IMR-90 (cell line): ENCODE results near the gene NAA10. TPM values are rescaled to one million over a fixed set of nuclear protein-coding genes. Genes with fewer than 3 reads are reported as not detected.

Experiments used
- ATAC-seq: fragments of 200-7000 bp; cut with Tn5 transposase; 2 replicates; pipeline ENCODE4 v1.9.1; 2020; ENCODE audit warnings: low read depth, mild to moderate bottlenecking, moderate library complexity
- BruUV-seq: library from RNA; stranded (reverse); fragments of 400-500 nt; replicated peaks from 2 replicates; lab custom pipeline; 2021; lab: Mats Ljungman, UMichigan
- CTCF ChIA-PET: fragments of 300-600 bp; formaldehyde crosslinking; extraction: SDS; loops from one replicate; lab custom pipeline; 2021; ENCODE audit warnings: antibody characterized with exemption; lab: Yijun Ruan, JAX
- POLR2A ChIA-PET: fragments of 300-600 bp; sonication (Branson Sonifier 250); formaldehyde crosslinking; loops from one replicate; lab custom pipeline; 2022; ENCODE audit warnings: antibody characterized with exemption; ENCODE audit not compliant: unreplicated experiment; lab: Charles Lee
- DNase-seq: peaks from one replicate; pipeline ENCODE4 v3.0.0; 2013
- H2AFZ ChIP-seq: replicated peaks from 2 replicates; pipeline ENCODE3; 2013; ENCODE audit warnings: low read length, mild to moderate bottlenecking; ENCODE audit not compliant: poor library complexity
- H2AK5ac ChIP-seq: 2 replicates; pipeline ENCODE4 v1.6.1; 2013; ENCODE audit warnings: low read depth, low read length, inconsistent platforms
- H2AK9ac ChIP-seq: replicated peaks from 2 replicates; pipeline ENCODE3; 2013; ENCODE audit warnings: mild to moderate bottlenecking, low read depth, low read length, moderate library complexity; ENCODE audit not compliant: poor library complexity
- H2BK120ac ChIP-seq: 2 replicates; pipeline ENCODE4 v1.6.1; 2013; ENCODE audit warnings: low read depth, low read length, inconsistent platforms
- H2BK15ac ChIP-seq: 3 replicates; pipeline ENCODE4 v1.6.1; 2013; ENCODE audit warnings: low read depth, low read length, inconsistent platforms
- H2BK20ac ChIP-seq: 2 replicates; pipeline ENCODE4 v1.6.1; 2013; ENCODE audit warnings: low read depth, mild to moderate bottlenecking, inconsistent platforms, low read length, moderate library complexity
- H2BK5ac ChIP-seq: 2 replicates; pipeline ENCODE4 v1.6.1; 2013; ENCODE audit warnings: mild to moderate bottlenecking, low read depth, low read length, inconsistent platforms; ENCODE audit not compliant: poor library complexity, severe bottlenecking
- H3K14ac ChIP-seq: replicated peaks from 2 replicates; pipeline ENCODE4 v1.6.1; 2013; ENCODE audit warnings: low read depth, low read length, inconsistent platforms
- H3K18ac ChIP-seq: 2 replicates; pipeline ENCODE4 v1.6.1; 2013; ENCODE audit warnings: low read depth, low read length, control low read depth
- H3K23ac ChIP-seq: 2 replicates; pipeline ENCODE4 v1.6.1; 2013; ENCODE audit warnings: low read depth, low read length, inconsistent platforms
- H3K27ac ChIP-seq: 2 replicates; pipeline ENCODE4 v1.5.1; 2013; ENCODE audit warnings: mild to moderate bottlenecking, control low read depth, low read length; ENCODE audit not compliant: insufficient read depth
- H3K27me3 ChIP-seq: 2 replicates; pipeline ENCODE4 v1.6.1; 2013; ENCODE audit warnings: low read length; ENCODE audit not compliant: control insufficient read depth, insufficient read depth
- H3K36me3 ChIP-seq: 2 replicates; pipeline ENCODE4 v1.6.1; 2013; ENCODE audit warnings: low read length, mixed read lengths; ENCODE audit not compliant: control insufficient read depth, insufficient read depth
- H3K4ac ChIP-seq: 2 replicates; pipeline ENCODE4 v1.6.1; 2013; ENCODE audit warnings: low read depth, low read length, inconsistent platforms
- H3K4me1 ChIP-seq: 2 replicates; pipeline ENCODE4 v1.6.1; 2013; ENCODE audit warnings: low read length, mixed read lengths; ENCODE audit not compliant: control insufficient read depth, insufficient read depth
- H3K4me2 ChIP-seq: 2 replicates; pipeline ENCODE4 v1.6.1; 2013; ENCODE audit warnings: low read depth, mild to moderate bottlenecking, control low read depth, low read length, moderate library complexity
- H3K4me3 ChIP-seq: 2 replicates; pipeline ENCODE4 v1.5.1; 2013; ENCODE audit warnings: low read depth, mild to moderate bottlenecking, control low read depth, low read length, moderate library complexity; ENCODE audit not compliant: insufficient read depth
- H3K56ac ChIP-seq: 2 replicates; pipeline ENCODE4 v1.6.1; 2013; ENCODE audit warnings: low read length, inconsistent platforms; ENCODE audit not compliant: insufficient read depth; ENCODE audit errors: extremely low read depth
- H3K79me1 ChIP-seq, 2 experiments: 2 replicates each; pipeline ENCODE4 v1.6.1; 2013; ENCODE audit warnings: low read length in 2 of 2, inconsistent platforms in 1 of 2, low read depth in 1 of 2
- H3K9ac ChIP-seq: 2 replicates; pipeline ENCODE4 v1.6.1; 2013; ENCODE audit warnings: low read depth, low read length, control low read depth
- H3K9me1 ChIP-seq: 2 replicates; pipeline ENCODE4 v1.6.1; 2013; ENCODE audit warnings: low read length, inconsistent platforms; ENCODE audit not compliant: insufficient read depth
- H3K9me3 ChIP-seq: 2 replicates; pipeline ENCODE4 v1.6.1; 2013; ENCODE audit warnings: low read length; ENCODE audit not compliant: control insufficient read depth, insufficient read depth
- H4K20me1 ChIP-seq: 2 replicates; pipeline ENCODE4 v1.6.1; 2013; ENCODE audit warnings: low read length, inconsistent platforms; ENCODE audit not compliant: insufficient read depth
- H4K5ac ChIP-seq: 2 replicates; pipeline ENCODE4 v1.6.1; 2013; ENCODE audit warnings: mild to moderate bottlenecking, low read depth, low read length, control low read depth
- H4K8ac ChIP-seq, 2 experiments: 2 replicates each; pipeline ENCODE4 v1.6.1; 2013; ENCODE audit warnings: low read depth in 2 of 2, low read length in 2 of 2, control low read depth in 1 of 2, inconsistent platforms in 1 of 2
- H4K91ac ChIP-seq: 2 replicates; pipeline ENCODE4 v1.6.1; 2013; ENCODE audit warnings: low read depth, low read length, inconsistent platforms; ENCODE audit not compliant: insufficient read depth
- CEBPB ChIP-seq: IDR thresholded peaks from 2 replicates; pipeline ENCODE4 v1.6.1; 2012; ENCODE audit warnings: low read depth, low read length, improper control_type of control experiment
- ELK1 ChIP-seq: fragments of 150-350 bp; IDR thresholded peaks from 2 replicates; pipeline ENCODE4 v1.6.1; 2016; ENCODE audit warnings: low read depth, mild to moderate bottlenecking, low read length, moderate library complexity, borderline replicate concordance
- MAFK ChIP-seq: IDR thresholded peaks from 2 replicates; pipeline ENCODE4 v1.6.1; 2012; ENCODE audit warnings: low read depth, low read length, improper control_type of control experiment
- MAZ ChIP-seq: IDR thresholded peaks from 2 replicates; pipeline ENCODE4 v1.6.1; 2012; ENCODE audit warnings: low read depth, mild to moderate bottlenecking, low read length, improper control_type of control experiment, moderate library complexity, borderline replicate concordance
- MXI1 ChIP-seq: IDR thresholded peaks from 2 replicates; pipeline ENCODE4 v1.6.1; 2012; ENCODE audit warnings: low read depth, mild to moderate bottlenecking, low read length, moderate library complexity, borderline replicate concordance
- NFE2L2 ChIP-seq: fragments of 150-350 bp; IDR thresholded peaks from 2 replicates; pipeline ENCODE4 v1.6.1; 2016; ENCODE audit warnings: low read depth, mild to moderate bottlenecking, low read length
- POLR2A ChIP-seq: IDR thresholded peaks from 2 replicates; pipeline ENCODE4 v1.6.1; 2012; ENCODE audit warnings: mild to moderate bottlenecking, low read depth, low read length
- RAD21 ChIP-seq: IDR thresholded peaks from 2 replicates; pipeline ENCODE4 v1.6.1; 2012; ENCODE audit warnings: low read length, improper control_type of control experiment
- WGBS, 2 experiments: methylation state at CpG; one replicate each; pipeline versions ENCODE4 v1.1.5 to v1.1.7; 2013; ENCODE audit warnings: missing lambda C conversion rate in 2 of 2; ENCODE audit not compliant: insufficient read length in 1 of 2; ENCODE audit errors: extremely low coverage in 2 of 2; 5-methylcytosine and 5-hydroxymethylcytosine counted together
- dilution Hi-C: fragments of 300-500 bp; cut with HindIII; formaldehyde crosslinking; loops from one replicate; pipeline ENCODE4 v1.14.3; 2018; ENCODE audit warnings: low sequenced_read_pairs; ENCODE audit not compliant: unreplicated experiment
- in situ Hi-C: fragments of 300-500 bp; cut with MboI; formaldehyde crosslinking; loops from 3 replicates; pipeline ENCODE4 v1.14.3; 2019; ENCODE audit warnings: low sequenced_read_pairs, inconsistent platforms, mixed read lengths
- intact Hi-C: fragments of 100-400 bp; cut with micrococcal nuclease; formaldehyde crosslinking; loops from 2 replicates; pipeline ENCODE4 v1.10.0; 2022
- polyA plus RNA-seq, 3 experiments: library from polyadenylated mRNA; depleted of rRNA; stranded (reverse); fragments of >200 nt; gene quantifications; 2 replicates each; pipeline ENCODE4 v1.2.3, GENCODE V29; 2012; ENCODE audit warnings: low replicate concordance in 1 of 3
- total RNA-seq: library from RNA; depleted of rRNA; stranded (reverse); fragments of >200 nt; gene quantifications from 2 replicates; pipeline ENCODE4 v1.2.3, GENCODE V29; 2012

Gene NAA10
- total and polyA plus RNA-seq, 2 of the 4 experiments (the other 2 are of a cell fraction), result 98.6 to 172 TPM

GRCh38 chrX:153955228-153955732, 20.4 kb upstream of the NAA10 start (continued):
- TF ChIP-seq ELK1 (no peak), RAD21 (no peak)

GRCh38 chrX:153954558-153955227, 19.9 kb upstream of the NAA10 start:
- no peak overlapping the region for H4K8ac ChIP-seq
- H3K56ac ChIP-seq, result no peak overlapping the region
- in situ Hi-C loops (no loop called here), dilution Hi-C loops (no loop called here), intact Hi-C loops (no loop called here)
- H2AFZ ChIP-seq, result no peak overlapping the region
- ChIA-PET CTCF (no interaction called here), POLR2A (no interaction called here)
- no peaks in the 10 kb centered on the region for H3K9me1 ChIP-seq
- no peak overlapping the region for H3K9ac ChIP-seq
- no peak overlapping the region for H3K4me3 ChIP-seq
- no peak overlapping the region for H3K4me2 ChIP-seq
- no peaks in the 10 kb centered on the region for H3K27me3 ChIP-seq
- H2BK120ac ChIP-seq, result no peak overlapping the region
- H3K36me3 ChIP-seq, result peaks cover 81% of the 10 kb centered on the region
- H3K4ac ChIP-seq, result no peak overlapping the region
- WGBS, 2 experiments, result 92% methylated on average over 15 of the region's 44 CpGs; no CpG with 5 or more reads in 1 of the 2 experiments
- H4K5ac ChIP-seq, result no peak overlapping the region
- H3K23ac ChIP-seq, result no peak overlapping the region
- H3K27ac ChIP-seq, result no peak overlapping the region
- no peak overlapping the region for H2AK5ac ChIP-seq
- no peak overlapping the region for H2BK5ac ChIP-seq
- H2AK9ac ChIP-seq, result no peak overlapping the region
- no peaks in the 10 kb centered on the region for H3K9me3 ChIP-seq
- DNase-seq, result no peak
- peaks cover 0 to 6% of the 10 kb centered on the region in 2 experiments; a peak in 2 of 4 replicates for H3K79me1 ChIP-seq
- H2BK15ac ChIP-seq, result no peak overlapping the region
- no peak overlapping the region for H3K18ac ChIP-seq
- no peaks in the 10 kb centered on the region for H4K20me1 ChIP-seq
- no peak for ATAC-seq
- TF ChIP-seq MAZ (no peak), MAFK (no peak), CEBPB (no peak), RAD21 (no peak), MXI1 (no peak), POLR2A (no peak), NFE2L2 (no peak)
- BruUV-seq, result TSS peak; percentile 50
- no peak overlapping the region for H2BK20ac ChIP-seq
- H3K14ac ChIP-seq, result no peak overlapping the region
- H4K91ac ChIP-seq, result no peak overlapping the region
- peaks cover 4% of the 10 kb centered on the region for H3K4me1 ChIP-seq
